ENCODE measurements around the gene SLC4A2.

Gene SLC4A2

GRCh38 chr7:151110941-151111645, 51.7 kb downstream of the SLC4A2 start:
- no peak overlapping the region for H3K4me3 ChIP-seq (ENCODE audit: low read depth, low read length)
- DNase-seq (ENCODE audit: low read depth) = no peak
- in situ Hi-C loops (cut with HindIII; ENCODE audit: low sequenced_read_pairs) = no loop called here
- TF ChIP-seq CTCF (IDR thresholded peaks at IDR 0.05; ENCODE audit: low read depth, low read length, missing control alignments) = peak; percentile 83

- TF ChIP-seq CTCF (IDR thresholded peaks at IDR 0.05; ENCODE audit: low read depth, low read length, missing control alignments) = peak; percentile 11
- peak overlapping the region; percentile 23 for H3K4me3 ChIP-seq (ENCODE audit: low read depth, low read length)
- DNase-seq (ENCODE audit: low read depth) = peak; percentile 73
- in situ Hi-C loops (cut with HindIII; ENCODE audit: low sequenced_read_pairs) = no loop called here
These were observed 54.2 kb downstream of the SLC4A2 start for GRCh38 chr7:151113344-151114150.

- DNase-seq (ENCODE audit: low read depth) = no peak
- H3K4me3 ChIP-seq (ENCODE audit: low read depth, low read length) = peak overlapping the region; percentile 23
- TF ChIP-seq CTCF (IDR thresholded peaks at IDR 0.05; ENCODE audit: low read depth, low read length, missing control alignments) = no peak
- in situ Hi-C loops (cut with HindIII; ENCODE audit: low sequenced_read_pairs) = no loop called here
These were observed 55.0 kb downstream of the SLC4A2 start for GRCh38 chr7:151114151-151115090.

- DNase-seq (ENCODE audit: low read depth) = no peak
- in situ Hi-C loops (cut with HindIII; ENCODE audit: low sequenced_read_pairs) = no loop called here
- H3K4me3 ChIP-seq (ENCODE audit: low read depth, low read length) = peak overlapping the region; percentile 20
- TF ChIP-seq CTCF (IDR thresholded peaks at IDR 0.05; ENCODE audit: low read depth, low read length, missing control alignments) = no peak
These were observed 55.9 kb downstream of the SLC4A2 start for GRCh38 chr7:151115121-151115835.

GRCh38 chr7:151115836-151116418, 56.5 kb downstream of the SLC4A2 start:
- DNase-seq (ENCODE audit: low read depth) = no peak
- in situ Hi-C loops (cut with HindIII; ENCODE audit: low sequenced_read_pairs) = no loop called here

More at GRCh38 chr7:151115836-151116418, 56.5 kb downstream of the SLC4A2 start:
- peak overlapping the region; percentile 20 for H3K4me3 ChIP-seq (ENCODE audit: low read depth, low read length)
- no peak for TF ChIP-seq CTCF (IDR thresholded peaks at IDR 0.05; ENCODE audit: low read depth, low read length, missing control alignments)
